ENCODE data around the gene ADD3.

- TF ChIP-seq GABPA (IDR thresholded peaks at IDR 0.05; ENCODE audit: low read depth) = no peak
- TF ChIP-seq CREB1 (IDR thresholded peaks at IDR 0.05; ENCODE audit: low read depth) = no peak
- no peak for TF ChIP-seq ZBTB11 (CRISPR knock-in tag; IDR thresholded peaks at IDR 0.05)
- no peak for TF ChIP-seq JUND (IDR thresholded peaks at IDR 0.05; ENCODE audit: low read depth, low read length)
- TF ChIP-seq USF2 (IDR thresholded peaks at IDR 0.05; ENCODE audit: borderline replicate concordance, low read depth, low read length) = no peak
- no peak for TF ChIP-seq ZNF274 (IDR thresholded peaks at IDR 0.05; ENCODE audit: insufficient read depth, insufficient read length)
These were observed 111.3 kb downstream of the ADD3 start for GRCh38 chr10:110118891-110119621.

Data from GM12878 (cell line).